ENCODE measurements around the gene AS3MT. TPM values are rescaled to one million over a fixed set of nuclear protein-coding genes. Genes with fewer than 3 reads are reported as not detected.
A peak's percentile ranks its signal among the peaks of the same experiment; 100 is the strongest.

Gene AS3MT
- total RNA-seq, 4 donors from 2014 or later: 5.1 to 13.1 (median 8.9) TPM

GRCh38 chr10:102863660-102864059 is 5.6 kb upstream of the AS3MT start:
- no peak overlapping the region for H3K27ac ChIP-seq
- TF ChIP-seq EP300 (IDR thresholded peaks at IDR 0.05) (no peak), POLR2A (IDR thresholded peaks at IDR 0.05) (no peak), POLR2AphosphoS5 (IDR thresholded peaks at IDR 0.05) (no peak), CTCF (IDR thresholded peaks at IDR 0.05) (no peak)
- 81% methylated on average over 2 of the region's 2 CpGs for WGBS, 2 donors (ENCODE audit: low coverage in 1 of 2)
- peaks cover 3 to 52% of the 10 kb centered on the region in 2 donors for H3K36me3 ChIP-seq
- no peaks in the 10 kb centered on the region for H3K9me3 ChIP-seq
- H3K27me3 ChIP-seq: no peaks in the 10 kb centered on the region
- ATAC-seq: no peak
- no peak overlapping the region for H3K4me3 ChIP-seq
- H3K4me1 ChIP-seq: peaks cover 0 to under 1% (median 0%) of the 10 kb centered on the region in 3 donors

GRCh38 chr10:102865620-102866019 is 3.6 kb upstream of the AS3MT start:
- TF ChIP-seq POLR2AphosphoS5 (IDR thresholded peaks at IDR 0.05): no peak
- no peak for TF ChIP-seq POLR2A (IDR thresholded peaks at IDR 0.05)
- no peak for TF ChIP-seq EP300 (IDR thresholded peaks at IDR 0.05)
- TF ChIP-seq CTCF (IDR thresholded peaks at IDR 0.05): no peak

GRCh38 chr10:102868911-102869257 is 386 bp upstream of the AS3MT start:
- Histone ChIP-seq H3K4me3 (peak overlapping the region; percentile 50 to 56), H3K9me3 (no peaks in the 10 kb centered on the region), H3K27me3 (no peaks in the 10 kb centered on the region), H3K4me1 (peaks cover 0 to 15% (median 5%) of the 10 kb centered on the region in 3 donors), H3K36me3 (peaks cover 0 to 18% of the 10 kb centered on the region in 2 donors), H3K27ac (peak overlapping the region in 3 of 4 donors; percentile 60 to 76 (median 65))
- no peak for ATAC-seq
- TF ChIP-seq EP300 (IDR thresholded peaks at IDR 0.05): no peak
- no peak for TF ChIP-seq POLR2A (IDR thresholded peaks at IDR 0.05)
- TF ChIP-seq POLR2AphosphoS5 (IDR thresholded peaks at IDR 0.05): no peak
- TF ChIP-seq CTCF (IDR thresholded peaks at IDR 0.05): no peak
- 11 to 22% methylated on average over 4 to 5 of the region's 5 CpGs for WGBS, 2 donors (ENCODE audit: low coverage in 1 of 2)

More at GRCh38 chr10:102865620-102866019, 3.6 kb upstream of the AS3MT start:
- ATAC-seq: no peak
- H3K27ac ChIP-seq: no peak overlapping the region
- H3K27me3 ChIP-seq: no peaks in the 10 kb centered on the region
- H3K9me3 ChIP-seq: no peaks in the 10 kb centered on the region
- H3K36me3 ChIP-seq: peaks cover 3 to 44% of the 10 kb centered on the region in 2 donors
- no peak overlapping the region for H3K4me3 ChIP-seq
- peaks cover 0 to 15% (median 5%) of the 10 kb centered on the region in 3 donors for H3K4me1 ChIP-seq
- WGBS, 2 donors (ENCODE audit: low coverage in 1 of 2): 89 to 97% methylated on average over 3 of the region's 3 CpGs

GRCh38 chr10:102870221-102870620 is 951 bp downstream of the AS3MT start:
- TF ChIP-seq POLR2A (IDR thresholded peaks at IDR 0.05) (no peak), POLR2AphosphoS5 (IDR thresholded peaks at IDR 0.05) (no peak), CTCF (IDR thresholded peaks at IDR 0.05) (no peak), EP300 (IDR thresholded peaks at IDR 0.05) (no peak)
- H3K4me3 ChIP-seq: peak overlapping the region in 1 of 2 donors; percentile 56
- H3K27ac ChIP-seq: peak overlapping the region in 1 of 4 donors; percentile 76
- peaks cover 0 to 15% (median 5%) of the 10 kb centered on the region in 3 donors for H3K4me1 ChIP-seq
- 82 to 100% methylated on average over 2 to 5 of the region's 10 CpGs for whole genome bisulfite sequencing, 2 donors (ENCODE audit: low coverage in 1 of 2)
- H3K27me3 ChIP-seq: no peaks in the 10 kb centered on the region
- no peaks in the 10 kb centered on the region for H3K9me3 ChIP-seq
- ATAC-seq: no peak
- peaks cover 0 to 29% of the 10 kb centered on the region in 2 donors for H3K36me3 ChIP-seq

GRCh38 chr10:102872163-102872562 is 2.9 kb downstream of the AS3MT start:
- Histone ChIP-seq H3K4me3 (no peak overlapping the region), H3K9me3 (no peaks in the 10 kb centered on the region), H3K36me3 (peaks cover 0 to 39% of the 10 kb centered on the region in 2 donors), H3K27ac (no peak overlapping the region), H3K4me1 (peaks cover 0 to 15% (median 5%) of the 10 kb centered on the region in 3 donors), H3K27me3 (no peaks in the 10 kb centered on the region)
- WGBS, 2 donors (ENCODE audit: low coverage in 1 of 2): 56 to 95% methylated on average over 1 to 3 of the region's 4 CpGs
- TF ChIP-seq POLR2A (IDR thresholded peaks at IDR 0.05) (no peak), EP300 (IDR thresholded peaks at IDR 0.05) (no peak), CTCF (IDR thresholded peaks at IDR 0.05) (no peak), POLR2AphosphoS5 (IDR thresholded peaks at IDR 0.05) (no peak)
- ATAC-seq: no peak

All from gastroesophageal sphincter (tissue), 4 donors.